GM21576 (cell line): ENCODE results near the gene RUFY1.
"Not testable (repeated sequence)": the region's sequence is repeated elsewhere in the genome, so short reads cannot be mapped to it uniquely, and the experiment has no call there.

Source experiments
- ATAC-seq: cut with Tn5 transposase; IDR thresholded peaks from one replicate; pipeline ENCODE4 v1.9.1; 2021; ENCODE audit warnings: mild to moderate bottlenecking, moderate library complexity; ENCODE audit not compliant: unreplicated experiment

RUFY1 gene

GRCh38 chr5:179620293-179620692 is 69.9 kb downstream of the RUFY1 start:
- no peak for ATAC-seq

GRCh38 chr5:179620703-179621350 is 70.5 kb downstream of the RUFY1 start:
- ATAC-seq = no peak

- ATAC-seq = no peak
Measured at GRCh38 chr5:179621551-179622214, 71.3 kb downstream of the RUFY1 start.

- ATAC-seq = peak; percentile 75
Measured at GRCh38 chr5:179623003-179623905, 72.9 kb downstream of the RUFY1 start, which contains the start of gene HNRNPH1. TSS of gene HNRNPH1 (minus strand) at chr5:179623671. CDS start at chr5:179623133, 538 bp downstream.

GRCh38 chr5:179623906-179624741 is 73.8 kb downstream of the RUFY1 start:
- ATAC-seq = peak; percentile 7

- ATAC-seq = no peak
Measured at GRCh38 chr5:179624841-179625271, 74.5 kb downstream of the RUFY1 start.

GRCh38 chr5:179633501-179634369 is 83.4 kb downstream of the RUFY1 start:
- peak; percentile 59 for ATAC-seq

GRCh38 chr5:179634370-179635172 is 84.2 kb downstream of the RUFY1 start:
- peak; percentile 79 for ATAC-seq

GRCh38 chr5:179639296-179639695 is 88.9 kb downstream of the RUFY1 start:
- not testable (repeated sequence) for ATAC-seq

- ATAC-seq = not testable (repeated sequence)
Measured at GRCh38 chr5:179641745-179642144, 91.4 kb downstream of the RUFY1 start.

- ATAC-seq = not testable (repeated sequence)
Measured at GRCh38 chr5:179642626-179643025, 92.3 kb downstream of the RUFY1 start.

GRCh38 chr5:179643141-179643920 is 93.0 kb downstream of the RUFY1 start:
- not testable (repeated sequence) for ATAC-seq

GRCh38 chr5:179644766-179645165 is 94.4 kb downstream of the RUFY1 start:
- not testable (repeated sequence) for ATAC-seq

- ATAC-seq = no peak
Measured at GRCh38 chr5:179648410-179648809, 98.1 kb downstream of the RUFY1 start.

- ATAC-seq = not testable (repeated sequence)
Measured at GRCh38 chr5:179649166-179649703, 98.9 kb downstream of the RUFY1 start.

GRCh38 chr5:179650245-179650644 is 99.9 kb downstream of the RUFY1 start:
- ATAC-seq = not testable (repeated sequence)

GRCh38 chr5:179653135-179653534 is 102.8 kb downstream of the RUFY1 start:
- not testable (repeated sequence) for ATAC-seq
